Neural cell (in vitro differentiated cells): Measurements from ENCODE around the gene SOBP. TPM values are rescaled to one million over a fixed set of nuclear protein-coding genes. Genes with fewer than 3 reads are reported as not detected.

Experiments
- H2AFZ ChIP-seq: fragments of 200-600, 300-800 bp; sonication (generic), shearing (Covaris generic); 2 replicates; pipeline ENCODE4 v1.6.0; 2014; ENCODE audit warnings: low read depth, mild to moderate bottlenecking, antibody characterized with exemption, low read length, moderate library complexity
- H3F3A ChIP-seq: fragments of 200-600 bp; shearing (Covaris generic); 2 replicates; pipeline ENCODE4 v1.6.1; 2016; ENCODE audit warnings: mild to moderate bottlenecking, moderate library complexity, mixed read lengths, antibody characterized with exemption, low read length; ENCODE audit not compliant: insufficient read depth, poor library complexity, severe bottlenecking
- H3K27ac ChIP-seq: fragments of 200-600, 300-800 bp; sonication (generic), shearing (Covaris generic); 2 replicates; pipeline ENCODE4 v1.5.1; 2014; ENCODE audit warnings: mild to moderate bottlenecking, low read length, moderate library complexity
- H3K27me3 ChIP-seq: fragments of 300-800, 200-600 bp; sonication (generic), shearing (Covaris generic); 2 replicates; pipeline ENCODE4 v1.6.0; 2014; ENCODE audit warnings: mild to moderate bottlenecking, low read depth, low read length, moderate library complexity; ENCODE audit not compliant: insufficient read depth
- H3K36me3 ChIP-seq: fragments of 300-800, 200-600 bp; sonication (generic), shearing (Covaris generic); 2 replicates; pipeline ENCODE4 v1.5.1; 2014; ENCODE audit warnings: mild to moderate bottlenecking, antibody characterized with exemption, low read length, moderate library complexity; ENCODE audit not compliant: insufficient read depth
- H3K4me2 ChIP-seq: fragments of 300-800, 200-600 bp; sonication (generic), shearing (Covaris generic); 2 replicates; pipeline ENCODE4 v1.6.0; 2014; ENCODE audit warnings: mild to moderate bottlenecking, low read length
- H3K4me3 ChIP-seq: fragments of 300-800, 200-600 bp; sonication (generic), shearing (Covaris generic); 2 replicates; pipeline ENCODE4 v1.5.1; 2014; ENCODE audit warnings: mild to moderate bottlenecking, low read length, moderate library complexity
- H3K79me2 ChIP-seq: fragments of 200-600 bp; shearing (Covaris generic); replicated peaks from 2 replicates; pipeline ENCODE4 v1.6.0; 2014; ENCODE audit warnings: mild to moderate bottlenecking, low read length, moderate library complexity; ENCODE audit not compliant: insufficient read depth
- H3K9ac ChIP-seq: fragments of 300-800, 200-600 bp; sonication (generic), shearing (Covaris generic); 2 replicates; pipeline ENCODE4 v1.6.1; 2016; ENCODE audit warnings: mild to moderate bottlenecking, low read length, mixed read lengths
- H3K9me2 ChIP-seq: fragments of 200-600 bp; shearing (Covaris generic); 2 replicates; pipeline ENCODE4 v1.6.1; 2016; ENCODE audit warnings: mild to moderate bottlenecking, low read length, mixed read lengths; ENCODE audit not compliant: insufficient read depth
- H3K9me3 ChIP-seq: fragments of 200-600, 300-800 bp; sonication (generic), shearing (Covaris generic); 2 replicates; pipeline ENCODE4 v1.6.1; 2016; ENCODE audit warnings: mild to moderate bottlenecking, mixed run types, low read length, moderate library complexity, mixed read lengths
- H4K20me1 ChIP-seq: fragments of 200-600 bp; shearing (Covaris generic); 2 replicates; pipeline ENCODE4 v1.6.1; 2016; ENCODE audit warnings: mild to moderate bottlenecking, mixed run types; ENCODE audit not compliant: insufficient read depth
- EP300 ChIP-seq: fragments of 450-650 bp; conservative IDR thresholded peaks from 2 replicates; pipeline ENCODE4 v1.6.1; 2014; ENCODE audit warnings: antibody characterized with exemption, mild to moderate bottlenecking, moderate library complexity; ENCODE audit not compliant: poor library complexity, severe bottlenecking
- EZH2 ChIP-seq: fragments of 200-600, 300-800 bp; shearing (Covaris generic), sonication (generic); IDR thresholded peaks from 2 replicates; pipeline ENCODE4 v1.6.1; 2014; ENCODE audit warnings: antibody characterized with exemption, low read length, borderline replicate concordance, mild to moderate bottlenecking; ENCODE audit not compliant: insufficient read depth, poor library complexity, severe bottlenecking
- MXI1 ChIP-seq: fragments of 450-650 bp; conservative IDR thresholded peaks from 2 replicates; pipeline ENCODE4 v1.6.1; 2014; ENCODE audit warnings: antibody characterized with exemption, mild to moderate bottlenecking; ENCODE audit not compliant: poor library complexity, severe bottlenecking
- POLR2AphosphoS5 ChIP-seq: IDR thresholded peaks from 2 replicates; pipeline ENCODE4 v1.6.1; 2012
- RAD21 ChIP-seq: fragments of 450-650 bp; conservative IDR thresholded peaks from 2 replicates; pipeline ENCODE4 v1.6.1; 2014; ENCODE audit warnings: antibody characterized with exemption, mild to moderate bottlenecking, moderate library complexity
- SMC3 ChIP-seq: fragments of 450-650 bp; conservative IDR thresholded peaks from 2 replicates; pipeline ENCODE4 v1.6.1; 2014; ENCODE audit warnings: antibody characterized with exemption, mild to moderate bottlenecking, moderate library complexity; ENCODE audit not compliant: poor library complexity
- TAF1 ChIP-seq: IDR thresholded peaks from 2 replicates; pipeline ENCODE4 v1.6.1; 2012; ENCODE audit warnings: low read depth
- polyA plus RNA-seq: library from polyadenylated mRNA; depleted of rRNA; stranded (reverse); fragments of >200 nt; gene quantifications from 2 replicates; pipeline ENCODE4 v1.2.3, GENCODE V29; 2014
- TF ChIP-seq, protein P1 (sequence below): IDR thresholded peaks from 2 replicates; pipeline ENCODE4 v1.6.1; 2012; ENCODE audit warnings: borderline replicate concordance
- TF ChIP-seq, protein P2 (sequence below): fragments of 450-650 bp; IDR thresholded peaks from 2 replicates; pipeline ENCODE4 v1.5.1; 2014; ENCODE audit warnings: antibody characterized with exemption, mild to moderate bottlenecking, moderate library complexity; ENCODE audit not compliant: poor library complexity, severe bottlenecking

SOBP gene
- polyA plus RNA-seq, 1 donor from 2014 or later, result 16.4 TPM

DNA sequence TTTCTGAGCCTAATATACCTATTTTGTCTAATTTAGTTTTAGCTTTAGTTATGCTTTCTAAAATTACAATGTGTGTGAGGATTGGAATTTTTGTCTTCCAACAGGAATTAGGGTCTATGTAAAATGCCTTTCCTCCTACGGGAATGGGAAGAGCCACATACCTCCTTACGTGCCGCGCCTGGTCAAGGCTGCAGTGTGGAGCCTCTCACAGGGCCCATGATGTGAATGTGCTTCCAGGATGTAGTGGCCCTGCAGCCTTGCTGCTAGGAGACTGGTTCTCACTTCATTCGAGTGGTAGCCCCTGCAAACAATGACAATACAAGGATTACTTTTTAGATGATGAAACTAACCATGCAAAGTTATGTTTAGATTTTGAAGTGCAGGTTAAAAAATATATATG is 110.2 kb downstream of the SOBP start:
- H3K36me3 ChIP-seq, result no peaks in the 10 kb centered on the region
- H2AFZ ChIP-seq, result no peak overlapping the region
- TF ChIP-seq SMC3 (no peak), MXI1 (no peak), EZH2 (no peak), POLR2AphosphoS5 (no peak), EP300 (no peak)
- no peak overlapping the region for H3K27ac ChIP-seq
- H3K9me2 ChIP-seq, result no peaks in the 10 kb centered on the region
- no peak overlapping the region for H3K4me3 ChIP-seq
- no peaks in the 10 kb centered on the region for H4K20me1 ChIP-seq
- no peak overlapping the region for H3K9ac ChIP-seq
- H3K79me2 ChIP-seq, result no peaks in the 10 kb centered on the region
- H3F3A ChIP-seq, result no peaks in the 10 kb centered on the region
- no peak overlapping the region for H3K4me2 ChIP-seq
- no peaks in the 10 kb centered on the region for H3K27me3 ChIP-seq
- no peaks in the 10 kb centered on the region for H3K9me3 ChIP-seq

DNA sequence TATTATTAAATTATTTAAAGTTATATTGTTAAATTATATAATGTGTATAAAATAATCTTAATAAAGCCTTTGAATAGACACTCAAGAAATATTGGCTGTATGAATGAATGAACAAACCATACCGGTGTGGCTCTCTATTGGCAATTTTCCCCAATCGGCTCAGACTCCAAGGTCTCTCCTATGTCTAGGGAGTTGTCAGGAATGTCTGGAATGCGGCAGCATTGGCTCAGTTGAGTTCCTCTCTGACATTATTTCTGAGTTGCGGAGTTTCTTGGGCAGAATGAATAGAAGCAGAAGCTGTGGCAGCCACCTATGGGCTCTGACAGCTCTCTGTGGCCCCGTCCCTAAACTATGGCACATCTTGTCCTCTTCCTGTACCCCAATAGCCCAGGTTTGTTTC is 111.0 kb downstream of the SOBP start:
- H3K9me2 ChIP-seq, result no peaks in the 10 kb centered on the region
- no peak overlapping the region for H3K27ac ChIP-seq
- no peaks in the 10 kb centered on the region for H3K9me3 ChIP-seq
- TF ChIP-seq, protein P1, sequence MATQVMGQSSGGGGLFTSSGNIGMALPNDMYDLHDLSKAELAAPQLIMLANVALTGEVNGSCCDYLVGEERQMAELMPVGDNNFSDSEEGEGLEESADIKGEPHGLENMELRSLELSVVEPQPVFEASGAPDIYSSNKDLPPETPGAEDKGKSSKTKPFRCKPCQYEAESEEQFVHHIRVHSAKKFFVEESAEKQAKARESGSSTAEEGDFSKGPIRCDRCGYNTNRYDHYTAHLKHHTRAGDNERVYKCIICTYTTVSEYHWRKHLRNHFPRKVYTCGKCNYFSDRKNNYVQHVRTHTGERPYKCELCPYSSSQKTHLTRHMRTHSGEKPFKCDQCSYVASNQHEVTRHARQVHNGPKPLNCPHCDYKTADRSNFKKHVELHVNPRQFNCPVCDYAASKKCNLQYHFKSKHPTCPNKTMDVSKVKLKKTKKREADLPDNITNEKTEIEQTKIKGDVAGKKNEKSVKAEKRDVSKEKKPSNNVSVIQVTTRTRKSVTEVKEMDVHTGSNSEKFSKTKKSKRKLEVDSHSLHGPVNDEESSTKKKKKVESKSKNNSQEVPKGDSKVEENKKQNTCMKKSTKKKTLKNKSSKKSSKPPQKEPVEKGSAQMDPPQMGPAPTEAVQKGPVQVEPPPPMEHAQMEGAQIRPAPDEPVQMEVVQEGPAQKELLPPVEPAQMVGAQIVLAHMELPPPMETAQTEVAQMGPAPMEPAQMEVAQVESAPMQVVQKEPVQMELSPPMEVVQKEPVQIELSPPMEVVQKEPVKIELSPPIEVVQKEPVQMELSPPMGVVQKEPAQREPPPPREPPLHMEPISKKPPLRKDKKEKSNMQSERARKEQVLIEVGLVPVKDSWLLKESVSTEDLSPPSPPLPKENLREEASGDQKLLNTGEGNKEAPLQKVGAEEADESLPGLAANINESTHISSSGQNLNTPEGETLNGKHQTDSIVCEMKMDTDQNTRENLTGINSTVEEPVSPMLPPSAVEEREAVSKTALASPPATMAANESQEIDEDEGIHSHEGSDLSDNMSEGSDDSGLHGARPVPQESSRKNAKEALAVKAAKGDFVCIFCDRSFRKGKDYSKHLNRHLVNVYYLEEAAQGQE, result no peak
- TF ChIP-seq MXI1 (no peak), EP300 (no peak), POLR2AphosphoS5 (no peak), EZH2 (no peak), RAD21 (no peak), SMC3 (no peak), TAF1 (no peak)
- TF ChIP-seq, protein P2, sequence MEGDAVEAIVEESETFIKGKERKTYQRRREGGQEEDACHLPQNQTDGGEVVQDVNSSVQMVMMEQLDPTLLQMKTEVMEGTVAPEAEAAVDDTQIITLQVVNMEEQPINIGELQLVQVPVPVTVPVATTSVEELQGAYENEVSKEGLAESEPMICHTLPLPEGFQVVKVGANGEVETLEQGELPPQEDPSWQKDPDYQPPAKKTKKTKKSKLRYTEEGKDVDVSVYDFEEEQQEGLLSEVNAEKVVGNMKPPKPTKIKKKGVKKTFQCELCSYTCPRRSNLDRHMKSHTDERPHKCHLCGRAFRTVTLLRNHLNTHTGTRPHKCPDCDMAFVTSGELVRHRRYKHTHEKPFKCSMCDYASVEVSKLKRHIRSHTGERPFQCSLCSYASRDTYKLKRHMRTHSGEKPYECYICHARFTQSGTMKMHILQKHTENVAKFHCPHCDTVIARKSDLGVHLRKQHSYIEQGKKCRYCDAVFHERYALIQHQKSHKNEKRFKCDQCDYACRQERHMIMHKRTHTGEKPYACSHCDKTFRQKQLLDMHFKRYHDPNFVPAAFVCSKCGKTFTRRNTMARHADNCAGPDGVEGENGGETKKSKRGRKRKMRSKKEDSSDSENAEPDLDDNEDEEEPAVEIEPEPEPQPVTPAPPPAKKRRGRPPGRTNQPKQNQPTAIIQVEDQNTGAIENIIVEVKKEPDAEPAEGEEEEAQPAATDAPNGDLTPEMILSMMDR, result no peak
- H3K9ac ChIP-seq, result no peak overlapping the region
- H3F3A ChIP-seq, result no peaks in the 10 kb centered on the region
- no peaks in the 10 kb centered on the region for H3K36me3 ChIP-seq
- no peaks in the 10 kb centered on the region for H4K20me1 ChIP-seq
- H3K27me3 ChIP-seq, result no peaks in the 10 kb centered on the region
- no peak overlapping the region for H3K4me3 ChIP-seq
- H3K4me2 ChIP-seq, result no peak overlapping the region
- H2AFZ ChIP-seq, result no peak overlapping the region
- H3K79me2 ChIP-seq, result no peaks in the 10 kb centered on the region

DNA sequence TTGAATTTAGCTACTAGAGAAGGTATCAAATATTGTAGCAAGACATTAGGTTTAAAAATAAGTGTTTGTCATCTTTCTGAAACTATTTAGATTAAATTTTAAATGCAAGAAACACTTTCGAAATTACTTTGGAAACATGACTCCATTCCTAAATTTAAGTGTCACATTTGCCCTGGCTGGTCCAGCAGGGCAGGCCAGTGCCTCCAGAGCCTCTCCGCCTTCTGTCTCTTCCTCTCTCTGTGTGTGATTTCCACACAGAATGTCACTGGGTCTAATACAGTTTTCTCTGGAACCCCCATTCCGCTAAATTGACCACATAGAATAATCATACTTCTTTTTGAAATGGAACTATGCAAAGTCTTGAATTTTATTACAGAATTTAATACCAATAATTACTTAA is 111.5 kb downstream of the SOBP start:
- Histone ChIP-seq H2AFZ (no peak overlapping the region), H3K36me3 (no peaks in the 10 kb centered on the region), H3K9me3 (no peaks in the 10 kb centered on the region), H3K27me3 (no peaks in the 10 kb centered on the region), H3F3A (no peaks in the 10 kb centered on the region), H3K4me3 (no peak overlapping the region), H3K79me2 (no peaks in the 10 kb centered on the region), H3K9ac (no peak overlapping the region), H3K27ac (no peak overlapping the region), H3K4me2 (no peak overlapping the region), H4K20me1 (no peaks in the 10 kb centered on the region), H3K9me2 (no peaks in the 10 kb centered on the region)
- TF ChIP-seq MXI1 (no peak), SMC3 (no peak), EP300 (no peak), TAF1 (no peak), EZH2 (no peak), POLR2AphosphoS5 (no peak), RAD21 (no peak)
- TF ChIP-seq, protein P1, result no peak
- TF ChIP-seq, protein P2, result no peak
